Daoy (cell line): ENCODE data around the gene HSPA1L. TPM values are rescaled to one million over a fixed set of nuclear protein-coding genes. Genes with fewer than 3 reads are reported as not detected.
A peak's percentile ranks its signal among the peaks of the same experiment; 100 is the strongest.
"Not testable (repeated sequence)": the region's sequence is repeated elsewhere in the genome, so short reads cannot be mapped to it uniquely, and the experiment has no call there.

Experiments
- DNase-seq: peaks from one replicate; pipeline ENCODE4 v3.0.0-alpha.2; 2015; ENCODE audit warnings: low read depth
- total RNA-seq: library from RNA; depleted of rRNA; stranded (reverse); fragments of >200 nt; shearing (Covaris generic); gene quantifications from 2 replicates; pipeline ENCODE4 v1.2.3, GENCODE V29; 2014; rRNA removed

Gene HSPA1L
- total RNA-seq: 0.12 and 0.80 TPM in 2 replicates

- DNase-seq: peak; percentile 98
These were observed at the start of gene HSPA1L, which contains the start of gene HSPA1A for GRCh38 chr6:31815025-31815838. HSPA1L (minus strand) TSS chr6:31815283; CDS start chr6:31811972, 3,311 bp downstream. HSPA1A (plus strand) TSS chr6:31815543; CDS start chr6:31815757, 214 bp downstream.

GRCh38 chr6:31864818-31865204 lies 49.7 kb upstream of the HSPA1L start:
- DNase-seq: no peak

GRCh38 chr6:31864123-31864562 lies 49.1 kb upstream of the HSPA1L start:
- DNase-seq: not testable (repeated sequence)

- DNase-seq: peak; percentile 100
These were observed 47.5 kb upstream of the HSPA1L start, which contains the start of gene NEU1 for GRCh38 chr6:31862344-31863235. NEU1 (minus strand) TSS chr6:31862821; CDS start chr6:31862776, 45 bp downstream.

GRCh38 chr6:31861919-31862343 lies 46.8 kb upstream of the HSPA1L start:
- no peak for DNase-seq

- no peak for DNase-seq
These were observed 46.1 kb upstream of the HSPA1L start for GRCh38 chr6:31861150-31861549.

GRCh38 chr6:31860349-31860748 lies 45.3 kb upstream of the HSPA1L start:
- no peak for DNase-seq

GRCh38 chr6:31859923-31860322 lies 44.8 kb upstream of the HSPA1L start:
- no peak for DNase-seq

GRCh38 chr6:31858707-31859106 lies 43.6 kb upstream of the HSPA1L start:
- DNase-seq: no peak

- DNase-seq: not testable (repeated sequence)
These were observed 42.7 kb upstream of the HSPA1L start for GRCh38 chr6:31857774-31858173.

GRCh38 chr6:31851980-31852718 lies 37.1 kb upstream of the HSPA1L start:
- not testable (repeated sequence) for DNase-seq

- no peak for DNase-seq
These were observed 36.4 kb upstream of the HSPA1L start for GRCh38 chr6:31851485-31851832.

GRCh38 chr6:31850765-31851484 lies 35.8 kb upstream of the HSPA1L start:
- no peak for DNase-seq

- no peak for DNase-seq
These were observed 32.3 kb upstream of the HSPA1L start for GRCh38 chr6:31847276-31847978.

GRCh38 chr6:31844507-31844906 lies 29.4 kb upstream of the HSPA1L start:
- DNase-seq: no peak

GRCh38 chr6:31842053-31842452 lies 27.0 kb upstream of the HSPA1L start:
- DNase-seq: no peak

- DNase-seq: not testable (repeated sequence)
These were observed 24.7 kb upstream of the HSPA1L start for GRCh38 chr6:31839779-31840126.

GRCh38 chr6:31838968-31839367 lies 23.9 kb upstream of the HSPA1L start:
- DNase-seq: no peak

- DNase-seq: not testable (repeated sequence)
These were observed 23.1 kb upstream of the HSPA1L start for GRCh38 chr6:31838114-31838553.

- DNase-seq: no peak
These were observed 22.5 kb upstream of the HSPA1L start for GRCh38 chr6:31837369-31838113.
